K562 (cell line): Measurements from ENCODE around the gene FADS1. TPM values are rescaled to one million over a fixed set of nuclear protein-coding genes. Genes with fewer than 3 reads are reported as not detected.

ENCODE experiments used
- ARNT ChIP-seq, 2 experiments: fragments of 450-650 bp; IDR thresholded peaks; 2 replicates each; pipeline ENCODE4 v1.6.1; 2016; ENCODE audit warnings: mild to moderate bottlenecking in 1 of 2
- BDP1 ChIP-seq: IDR thresholded peaks from 3 replicates; pipeline ENCODE4 v1.6.1; 2011; ENCODE audit not compliant: insufficient read length, insufficient read depth
- E4F1 ChIP-seq: fragments of 250-450 bp; sonication (Bioruptor Pico); IDR thresholded peaks from 2 replicates; pipeline ENCODE4 v1.5.0; 2021; ENCODE audit warnings: mild to moderate bottlenecking, borderline replicate concordance
- FOXA1 ChIP-seq: fragments of 450-650 bp; IDR thresholded peaks from 2 replicates; pipeline ENCODE4 v1.6.1; 2016; ENCODE audit warnings: mild to moderate bottlenecking, borderline replicate concordance
- FOXJ3 ChIP-seq: sonication (generic); formaldehyde crosslinking; IDR thresholded peaks from 2 replicates; pipeline ENCODE4 v1.4.0; 2020; ENCODE audit warnings: mild to moderate bottlenecking, missing genetic modification reagents
- MAFF ChIP-seq: IDR thresholded peaks from 2 replicates; pipeline ENCODE4 v1.6.1; 2012; ENCODE audit warnings: low read length, improper control_type of control experiment
- MEF2D ChIP-seq: conservative IDR thresholded peaks from 2 replicates; pipeline ENCODE4 v1.6.1; 2016; ENCODE audit warnings: low read depth, missing genetic modification characterization, missing compliant biosample characterization
- OTX1 ChIP-seq: fragments of 450-650 bp; formaldehyde crosslinking; IDR thresholded peaks from 2 replicates; pipeline ENCODE4 v1.4.0; 2022; ENCODE audit warnings: mild to moderate bottlenecking
- PTBP1 ChIP-seq: fragments of 200-400 bp; formaldehyde crosslinking; IDR thresholded peaks from 2 replicates; pipeline ENCODE4 v1.6.1; 2017; ENCODE audit warnings: low read depth, low read length
- RAD21 ChIP-seq, 2 experiments: fragments of 250-450 bp in 1 of 2; fragments of 450-650 bp in 1 of 2; sonication (Bioruptor Pico) in 1 of 2; formaldehyde crosslinking in 1 of 2; IDR thresholded peaks in 1 of 2; conservative IDR thresholded peaks in 1 of 2; 2 replicates each; pipeline versions ENCODE4 v1.4.0 to v1.8.0; 2020 to 2022; ENCODE audit warnings: mild to moderate bottlenecking in 2 of 2, moderate library complexity in 1 of 2
- RBM14 ChIP-seq: fragments of 200-400 bp; formaldehyde crosslinking; IDR thresholded peaks from 2 replicates; pipeline ENCODE4 v1.6.1; 2018; ENCODE audit warnings: low read depth, mild to moderate bottlenecking, low read length, moderate library complexity, borderline replicate concordance; ENCODE audit not compliant: insufficient read depth
- RCOR1 ChIP-seq, 2 experiments: IDR thresholded peaks; 2 replicates each; pipeline ENCODE4 v1.6.1; 2012; ENCODE audit warnings: low read depth in 2 of 2, low read length in 2 of 2, borderline replicate concordance in 1 of 2, improper control_type of control experiment in 1 of 2
- TGIF2 ChIP-seq: sonication (generic); formaldehyde crosslinking; IDR thresholded peaks from 2 replicates; pipeline ENCODE4 v1.8.1; 2022; ENCODE audit warnings: mild to moderate bottlenecking, missing genetic modification reagents, moderate library complexity
- ZFP1 ChIP-seq: fragments of 450-650 bp; formaldehyde crosslinking; IDR thresholded peaks from 2 replicates; pipeline ENCODE4 v1.4.0; 2020; ENCODE audit warnings: mild to moderate bottlenecking, mixed read lengths
- ZFP30 ChIP-seq: fragments of 250-450 bp; sonication (Bioruptor Pico); IDR thresholded peaks from 2 replicates; pipeline ENCODE4 v1.8.0; 2022; ENCODE audit warnings: moderate library complexity, mild to moderate bottlenecking, inconsistent platforms, borderline replicate concordance
- ZFPM2 ChIP-seq: fragments of 250-450 bp; sonication (Bioruptor Pico); IDR thresholded peaks from 2 replicates; pipeline ENCODE4 v1.5.1; 2022; ENCODE audit warnings: mild to moderate bottlenecking
- ZNF165 ChIP-seq: fragments of 250-450 bp; sonication (Bioruptor Pico); IDR thresholded peaks from 2 replicates; pipeline ENCODE4 v1.4.0; 2020; ENCODE audit warnings: borderline replicate concordance
- ZNF431 ChIP-seq: sonication (generic); formaldehyde crosslinking; IDR thresholded peaks from 2 replicates; pipeline ENCODE4 v1.8.0; 2022; ENCODE audit warnings: mild to moderate bottlenecking, missing genetic modification reagents
- polyA plus RNA-seq, 8 experiments: library from polyadenylated mRNA; depleted of rRNA in 4 of 8; stranded (reverse) in 5 of 8; unstranded in 3 of 8; fragments of >200 nt; fragmentation: Nextera tagmentation in 2 of 8; fragmentation: Illumina TruSeq in 1 of 8; extraction: Ambion mirVana in 2 of 8; extraction: Trizol in 1 of 8; gene quantifications; 2 replicates each; pipeline versions ENCODE4 v1.2.1 to v1.2.3, GENCODE V29; 2011 to 2014; ENCODE audit warnings: inconsistent platforms in 1 of 8, missing spikeins in 1 of 8
- total RNA-seq, 7 experiments: library from RNA; depleted of rRNA in 6 of 7; stranded (reverse); fragments of >200 nt in 6 of 7; fragmentation: Illumina TruSeq in 2 of 7; extraction: Trizol in 2 of 7; gene quantifications; 2 replicates each; pipeline versions ENCODE4 v1.2.1 to v1.2.3, GENCODE V29; 2011 to 2021; ENCODE audit warnings: low replicate concordance in 1 of 7
- TF ChIP-seq, protein P1 (sequence below), 3 experiments: fragments of 200-800 bp in 1 of 3; fragments of 250-450 bp in 1 of 3; fragments of 450-650 bp in 1 of 3; sonication (Bioruptor Pico) in 1 of 3; sonication (Bioruptor generic) in 1 of 3; formaldehyde crosslinking in 1 of 3; IDR thresholded peaks; 2 replicates each; pipeline versions ENCODE4 v1.6.1 to v1.8.0; 2016 to 2022; ENCODE audit warnings: mild to moderate bottlenecking in 2 of 3, missing genetic modification characterization in 2 of 3, missing compliant biosample characterization in 1 of 3, moderate library complexity in 1 of 3
- TF ChIP-seq, protein P2 (sequence below): fragments of 450-650 bp; IDR thresholded peaks from 2 replicates; pipeline ENCODE4 v1.6.1; 2014; ENCODE audit warnings: low read depth, mild to moderate bottlenecking, moderate library complexity, borderline replicate concordance

Gene FADS1
- total and polyA plus RNA-seq, 9 of the 15 experiments (the other 6 are each of a cell fraction or from before 2014, with no cell fraction given), result 110 to 864 (median 364) TPM

DNA sequence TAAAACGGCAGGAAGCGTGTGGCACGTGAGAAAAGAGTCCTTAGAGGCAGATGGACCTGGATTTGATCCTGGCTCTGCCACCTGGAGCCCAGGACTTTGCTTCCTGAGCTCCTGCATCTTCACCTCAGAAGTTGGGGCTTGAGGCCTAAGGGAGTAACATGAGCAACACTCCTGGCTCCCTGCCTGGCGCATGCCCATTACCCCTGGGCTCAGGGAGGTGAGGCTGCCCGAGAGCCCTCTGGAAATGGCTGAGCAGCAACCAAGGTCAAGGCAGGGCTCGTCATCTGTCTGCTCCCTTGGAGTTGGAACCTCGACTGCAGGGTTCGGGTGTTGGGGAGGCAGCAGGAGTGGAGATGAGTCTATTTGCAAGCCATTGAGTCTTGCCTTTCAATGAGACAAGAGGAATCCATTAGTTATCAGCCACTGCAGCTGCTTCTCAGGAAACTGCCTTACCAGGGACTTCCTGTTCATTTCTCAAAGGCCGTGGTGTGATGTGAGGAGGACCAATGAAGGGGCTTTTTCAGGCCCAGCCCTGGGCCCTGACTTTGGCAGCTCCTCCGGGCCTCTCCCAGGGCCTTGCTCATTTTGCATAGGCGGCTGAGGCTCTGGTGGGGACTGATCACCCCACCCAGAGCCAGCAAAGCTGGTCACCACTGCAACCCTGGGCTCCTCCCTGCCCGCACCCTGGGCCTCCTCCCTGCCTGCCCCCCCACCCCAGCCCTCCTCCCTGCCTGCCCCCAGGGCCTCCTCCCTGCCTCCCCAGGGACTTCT, 17.7 kb upstream of the FADS1 start (continued):
- TF ChIP-seq, protein P1, sequence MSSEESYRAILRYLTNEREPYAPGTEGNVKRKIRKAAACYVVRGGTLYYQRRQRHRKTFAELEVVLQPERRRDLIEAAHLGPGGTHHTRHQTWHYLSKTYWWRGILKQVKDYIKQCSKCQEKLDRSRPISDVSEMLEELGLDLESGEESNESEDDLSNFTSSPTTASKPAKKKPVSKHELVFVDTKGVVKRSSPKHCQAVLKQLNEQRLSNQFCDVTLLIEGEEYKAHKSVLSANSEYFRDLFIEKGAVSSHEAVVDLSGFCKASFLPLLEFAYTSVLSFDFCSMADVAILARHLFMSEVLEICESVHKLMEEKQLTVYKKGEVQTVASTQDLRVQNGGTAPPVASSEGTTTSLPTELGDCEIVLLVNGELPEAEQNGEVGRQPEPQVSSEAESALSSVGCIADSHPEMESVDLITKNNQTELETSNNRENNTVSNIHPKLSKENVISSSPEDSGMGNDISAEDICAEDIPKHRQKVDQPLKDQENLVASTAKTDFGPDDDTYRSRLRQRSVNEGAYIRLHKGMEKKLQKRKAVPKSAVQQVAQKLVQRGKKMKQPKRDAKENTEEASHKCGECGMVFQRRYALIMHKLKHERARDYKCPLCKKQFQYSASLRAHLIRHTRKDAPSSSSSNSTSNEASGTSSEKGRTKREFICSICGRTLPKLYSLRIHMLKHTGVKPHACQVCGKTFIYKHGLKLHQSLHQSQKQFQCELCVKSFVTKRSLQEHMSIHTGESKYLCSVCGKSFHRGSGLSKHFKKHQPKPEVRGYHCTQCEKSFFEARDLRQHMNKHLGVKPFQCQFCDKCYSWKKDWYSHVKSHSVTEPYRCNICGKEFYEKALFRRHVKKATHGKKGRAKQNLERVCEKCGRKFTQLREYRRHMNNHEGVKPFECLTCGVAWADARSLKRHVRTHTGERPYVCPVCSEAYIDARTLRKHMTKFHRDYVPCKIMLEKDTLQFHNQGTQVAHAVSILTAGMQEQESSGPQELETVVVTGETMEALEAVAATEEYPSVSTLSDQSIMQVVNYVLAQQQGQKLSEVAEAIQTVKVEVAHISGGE (CRISPR knock-in tag; IDR thresholded peaks at IDR 0.05), result peak in 1 of 3 experiments; percentile 79; a peak in 2 of 6 replicates
- no peak for TF ChIP-seq ZNF431
- no peak for TF ChIP-seq TGIF2 (CRISPR knock-in tag)
- 0 out of 2 replicates have a peak, but pooled peaks have one; percentile 52 for TF ChIP-seq MEF2D
- TF ChIP-seq ZFP1 (CRISPR knock-in tag), result no peak
- TF ChIP-seq ZFP30 (CRISPR knock-in tag), result no peak
- TF ChIP-seq E4F1, result no peak
- no peak for TF ChIP-seq ZFPM2
- TF ChIP-seq, protein P2, sequence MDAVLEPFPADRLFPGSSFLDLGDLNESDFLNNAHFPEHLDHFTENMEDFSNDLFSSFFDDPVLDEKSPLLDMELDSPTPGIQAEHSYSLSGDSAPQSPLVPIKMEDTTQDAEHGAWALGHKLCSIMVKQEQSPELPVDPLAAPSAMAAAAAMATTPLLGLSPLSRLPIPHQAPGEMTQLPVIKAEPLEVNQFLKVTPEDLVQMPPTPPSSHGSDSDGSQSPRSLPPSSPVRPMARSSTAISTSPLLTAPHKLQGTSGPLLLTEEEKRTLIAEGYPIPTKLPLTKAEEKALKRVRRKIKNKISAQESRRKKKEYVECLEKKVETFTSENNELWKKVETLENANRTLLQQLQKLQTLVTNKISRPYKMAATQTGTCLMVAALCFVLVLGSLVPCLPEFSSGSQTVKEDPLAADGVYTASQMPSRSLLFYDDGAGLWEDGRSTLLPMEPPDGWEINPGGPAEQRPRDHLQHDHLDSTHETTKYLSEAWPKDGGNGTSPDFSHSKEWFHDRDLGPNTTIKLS, result peak; percentile 50; the same call in 1 of the 2 replicates
- TF ChIP-seq PTBP1, result no peak
- TF ChIP-seq OTX1, result no peak
- TF ChIP-seq MAFF, result no peak
- no peak for TF ChIP-seq FOXJ3 (CRISPR knock-in tag)
- no peak for TF ChIP-seq FOXA1
- no peak for TF ChIP-seq RBM14
- TF ChIP-seq RCOR1 (IDR thresholded peaks at IDR 0.05; ENCODE audit: borderline replicate concordance in 1 of 2, low read depth in 2 of 2, low read length in 2 of 2), result peak in 1 of 2 experiments; percentile 14; a peak in 1 of 4 replicates
- peak; percentile 6; the same call in 1 of the 2 replicates for TF ChIP-seq ZNF165 (CRISPR knock-in tag)
- peak; percentile 54 to 64; a peak in 2 of 4 replicates for TF ChIP-seq ARNT (IDR thresholded peaks at IDR 0.05)
- peak in 1 of 2 experiments; percentile 18; a peak in 2 of 4 replicates for TF ChIP-seq RAD21 (CRISPR knock-in tag; conservative IDR thresholded peaks at IDR 0.05 in 1 of 2, IDR thresholded peaks at IDR 0.05 in 1 of 2)
- TF ChIP-seq BDP1, result no peak
